HEK293 (cell line): Measurements from ENCODE around the gene TAF1.
A peak's percentile ranks its signal among the peaks of the same experiment; 100 is the strongest.

ENCODE experiments used
- CTCF ChIA-PET: fragments of 350-600 bp; formaldehyde crosslinking; extraction: SDS; loops from one replicate; lab custom pipeline; 2021; ENCODE audit warnings: antibody characterized with exemption; lab: Yijun Ruan, JAX
- POLR2A ChIA-PET: fragments of 300-600 bp; formaldehyde crosslinking; extraction: SDS; loops from one replicate; lab custom pipeline; 2020; ENCODE audit warnings: antibody characterized with exemption, inconsistent platforms; lab: Yijun Ruan, JAX
- H3K27ac ChIP-seq: fragments of 200-500 bp; sonication (Bioruptor generic); 2 replicates; pipeline ENCODE4 v1.5.1; 2014; ENCODE audit warnings: low read depth, low read length, control low read depth, inconsistent platforms; ENCODE audit errors: extremely low read depth
- H3K36me3 ChIP-seq, 2 experiments: fragments of 200-500 bp in 1 of 2; sonication (Bioruptor generic) in 1 of 2; 1 replicate in 1 of 2; 2 replicates in 1 of 2; pipeline ENCODE4 v1.5.1; 2014 to 2017; ENCODE audit warnings: inconsistent platforms in 2 of 2, low read length in 2 of 2; ENCODE audit not compliant: control insufficient read depth in 2 of 2, insufficient read depth in 1 of 2
- H3K4me1 ChIP-seq: fragments of 200-500 bp; sonication (Bioruptor generic); 2 replicates; pipeline ENCODE4 v1.5.1; 2014; ENCODE audit warnings: mild to moderate bottlenecking, low read length, inconsistent platforms; ENCODE audit not compliant: control insufficient read depth, insufficient read depth
- H3K4me3 ChIP-seq: 2 replicates; pipeline ENCODE4 v1.5.1; 2011; ENCODE audit warnings: low read depth, mild to moderate bottlenecking, control low read depth, low read length, moderate library complexity
- H3K9me3 ChIP-seq: fragments of 200-500 bp; sonication (Bioruptor generic); 2 replicates; pipeline ENCODE4 v1.5.1; 2014; ENCODE audit warnings: low read depth, low read length, inconsistent platforms; ENCODE audit not compliant: control insufficient read depth, insufficient read depth
- BCL11A ChIP-seq: fragments of 450-650 bp; formaldehyde crosslinking; IDR thresholded peaks from 2 replicates; pipeline ENCODE4 v1.5.1; 2016; ENCODE audit warnings: low read depth, missing biosample characterization, missing genetic modification characterization
- EGR2 ChIP-seq: fragments of 450-650 bp; formaldehyde crosslinking; IDR thresholded peaks from 2 replicates; pipeline ENCODE4 v1.5.1; 2016; ENCODE audit warnings: low read depth, missing biosample characterization, missing genetic modification characterization
- FEZF1 ChIP-seq: fragments of 450-650 bp; formaldehyde crosslinking; IDR thresholded peaks from 2 replicates; pipeline ENCODE4 v1.5.1; 2016; ENCODE audit warnings: missing biosample characterization, missing genetic modification characterization
- GLI2 ChIP-seq: fragments of 450-650 bp; formaldehyde crosslinking; IDR thresholded peaks from 2 replicates; pipeline ENCODE4; 2017; ENCODE audit warnings: missing biosample characterization, missing genetic modification characterization, low read depth, borderline replicate concordance
- HIC1 ChIP-seq: fragments of 450-650 bp; formaldehyde crosslinking; IDR thresholded peaks from 2 replicates; pipeline ENCODE4 v1.5.1; 2016; ENCODE audit warnings: missing biosample characterization, missing genetic modification characterization
- KLF16 ChIP-seq: fragments of 450-650 bp; formaldehyde crosslinking; IDR thresholded peaks from 2 replicates; pipeline ENCODE4 v1.5.1; 2017; ENCODE audit warnings: missing biosample characterization, missing genetic modification characterization
- PRDM2 ChIP-seq: fragments of 450-650 bp; formaldehyde crosslinking; IDR thresholded peaks from 2 replicates; pipeline ENCODE4 v1.5.1; 2016; ENCODE audit warnings: missing biosample characterization, missing genetic modification characterization, borderline replicate concordance
- ZBTB20 ChIP-seq: fragments of 450-650 bp; formaldehyde crosslinking; IDR thresholded peaks from 2 replicates; pipeline ENCODE4 v1.5.1; 2016; ENCODE audit warnings: missing biosample characterization, missing genetic modification characterization
- ZBTB8A ChIP-seq: fragments of 450-650 bp; formaldehyde crosslinking; IDR thresholded peaks from 2 replicates; pipeline ENCODE4 v1.5.1; 2016; ENCODE audit warnings: missing biosample characterization, missing genetic modification characterization
- ZEB2 ChIP-seq: fragments of 450-650 bp; formaldehyde crosslinking; IDR thresholded peaks from 2 replicates; pipeline ENCODE4 v1.5.1; 2016; ENCODE audit warnings: missing biosample characterization, missing genetic modification characterization
- ZFHX2 ChIP-seq: fragments of 450-650 bp; formaldehyde crosslinking; conservative IDR thresholded peaks from 2 replicates; pipeline ENCODE4 v1.5.1; 2016; ENCODE audit warnings: missing biosample characterization, missing genetic modification characterization
- ZNF19 ChIP-seq: fragments of 450-650 bp; formaldehyde crosslinking; IDR thresholded peaks from 2 replicates; pipeline ENCODE4; 2016; ENCODE audit warnings: missing biosample characterization, missing genetic modification characterization, low read depth
- ZNF341 ChIP-seq: fragments of 450-650 bp; formaldehyde crosslinking; IDR thresholded peaks from 2 replicates; pipeline ENCODE4; 2016; ENCODE audit warnings: low read depth, missing biosample characterization, missing genetic modification characterization
- ZNF362 ChIP-seq: fragments of 450-650 bp; formaldehyde crosslinking; IDR thresholded peaks from 2 replicates; pipeline ENCODE4 v1.5.1; 2016; ENCODE audit warnings: missing biosample characterization, missing genetic modification characterization
- ZNF416 ChIP-seq: fragments of 450-650 bp; formaldehyde crosslinking; IDR thresholded peaks from 2 replicates; pipeline ENCODE4 v1.5.1; 2016; ENCODE audit warnings: missing biosample characterization, missing genetic modification characterization
- ZNF513 ChIP-seq: fragments of 450-650 bp; IDR thresholded peaks from 2 replicates; pipeline ENCODE4 v1.5.1; 2018; ENCODE audit warnings: missing biosample characterization, missing genetic modification characterization
- ZNF549 ChIP-seq: fragments of 450-650 bp; IDR thresholded peaks from 2 replicates; pipeline ENCODE4 v1.5.1; 2018; ENCODE audit warnings: missing biosample characterization, missing genetic modification characterization, mild to moderate bottlenecking, inconsistent platforms, moderate library complexity
- ZNF571 ChIP-seq: fragments of 450-650 bp; formaldehyde crosslinking; IDR thresholded peaks from 2 replicates; pipeline ENCODE4 v1.5.0; 2017; ENCODE audit warnings: missing biosample characterization, missing genetic modification characterization
- ZNF585B ChIP-seq: fragments of 450-650 bp; formaldehyde crosslinking; IDR thresholded peaks from 2 replicates; pipeline ENCODE4 v1.5.1; 2016; ENCODE audit warnings: missing biosample characterization, missing genetic modification characterization
- ZNF785 ChIP-seq: fragments of 450-650 bp; formaldehyde crosslinking; IDR thresholded peaks from 2 replicates; pipeline ENCODE4 v1.5.1; 2016; ENCODE audit warnings: missing biosample characterization, missing genetic modification characterization

The TAF1 gene

GRCh38 chrX:71514367-71515037, 148.3 kb downstream of the TAF1 start:
- Histone ChIP-seq H3K9me3 (no peaks in the 10 kb centered on the region), H3K36me3 (no peaks in the 10 kb centered on the region)
- TF ChIP-seq BCL11A, result no peak
- peak; percentile 23; the same call in 1 of the 2 replicates for TF ChIP-seq ZFHX2 (tag by site-specific recombination)
- TF ChIP-seq ZBTB20, result no peak
- TF ChIP-seq GLI2 (tag by site-specific recombination), result no peak
- TF ChIP-seq EGR2 (tag by site-specific recombination), result 0 out of 2 replicates have a peak, but pooled peaks have one; percentile 11
- peak; percentile 32; the same call in 1 of the 2 replicates for TF ChIP-seq ZNF362
- no peak for TF ChIP-seq ZNF19 (tag by site-specific recombination)
- TF ChIP-seq ZNF571, result no peak
- TF ChIP-seq, all 188 proteins: peak for 3
- ChIA-PET POLR2A (interaction anchor here (0.6 to 1.4 kb wide), 2 partner anchors 18 to 1360 kb away, joined by 3 to 9 read pairs; partner anchors contain the start of gene OGT), CTCF (no interaction called here)
- Histone ChIP-seq H3K4me3 (no peak overlapping the region), H3K4me1 (no peaks in the 10 kb centered on the region), H3K27ac (no peak overlapping the region)

GRCh38 chrX:71515038-71515396, 148.9 kb downstream of the TAF1 start:
- no peaks in the 10 kb centered on the region for H3K36me3 ChIP-seq
- H3K4me3 ChIP-seq, result no peak overlapping the region
- no peak overlapping the region for H3K27ac ChIP-seq
- CTCF ChIA-PET, result interaction anchor here (0.7 kb wide), 1 partner anchor 116 kb away, joined by 3 read pairs; no protein-coding TSS in a partner anchor
- no peaks in the 10 kb centered on the region for H3K4me1 ChIP-seq
- H3K9me3 ChIP-seq, result no peaks in the 10 kb centered on the region
- POLR2A ChIA-PET, result interaction anchor here (0.6 kb wide), 1 partner anchor 1360 kb away, joined by 9 read pairs; no protein-coding TSS in a partner anchor
- TF ChIP-seq ZNF549 (tag by site-specific recombination) (no peak), FEZF1 (tag by site-specific recombination) (no peak), ZNF416 (tag by site-specific recombination) (no peak), ZBTB8A (no peak), ZNF785 (tag by site-specific recombination) (no peak), HIC1 (tag by site-specific recombination) (no peak), PRDM2 (no peak), ZNF341 (tag by site-specific recombination) (no peak), ZNF585B (tag by site-specific recombination) (no peak), ZEB2 (tag by site-specific recombination) (no peak), ZNF513 (tag by site-specific recombination) (no peak), KLF16 (tag by site-specific recombination) (no peak)
